DND-41 (cell line): ENCODE data around the gene BCL7B.
"Not testable (repeated sequence)": the region's sequence is repeated elsewhere in the genome, so short reads cannot be mapped to it uniquely, and the experiment has no call there.

Experiments used
- ATAC-seq: fragments of 200-7000 bp; cut with Tn5 transposase; 3 replicates; pipeline ENCODE4 v1.9.1; 2021; ENCODE audit warnings: low read depth; ENCODE audit not compliant: insufficient read depth
- DNase-seq: peaks from one replicate; pipeline ENCODE4 v3.0.0-alpha.2; 2020
- H2AFZ ChIP-seq: 2 replicates; pipeline ENCODE4 v1.6.0; 2012; ENCODE audit warnings: low read depth, low read length
- H3K27ac ChIP-seq: 2 replicates; pipeline ENCODE4 v1.5.1; 2012; ENCODE audit warnings: low read length, inconsistent platforms
- H3K27me3 ChIP-seq: fragments of 200-600 bp; sonication (generic); 2 replicates; pipeline ENCODE4 v1.6.0; 2012; ENCODE audit warnings: low read length, mild to moderate bottlenecking, inconsistent platforms; ENCODE audit not compliant: insufficient read depth, poor library complexity
- H3K36me3 ChIP-seq: 2 replicates; pipeline ENCODE4 v1.5.1; 2012; ENCODE audit warnings: low read length, inconsistent platforms; ENCODE audit not compliant: insufficient read depth
- H3K4me1 ChIP-seq: 2 replicates; pipeline ENCODE4 v1.5.1; 2012; ENCODE audit warnings: mild to moderate bottlenecking, low read length; ENCODE audit not compliant: insufficient read depth
- H3K4me2 ChIP-seq: 2 replicates; pipeline ENCODE4 v1.6.0; 2012; ENCODE audit warnings: mild to moderate bottlenecking, moderate library complexity, low read length, inconsistent platforms; ENCODE audit not compliant: insufficient read depth
- H3K4me3 ChIP-seq, 2 experiments: fragments of 200-600 bp in 1 of 2; shearing (Covaris generic) in 1 of 2; 2 replicates each; pipeline ENCODE4 v1.5.1; 2012 to 2016; ENCODE audit warnings: inconsistent platforms in 2 of 2, low read length in 2 of 2, mild to moderate bottlenecking in 2 of 2, low read depth in 1 of 2, moderate library complexity in 1 of 2
- H3K79me2 ChIP-seq: 2 replicates; pipeline ENCODE4 v1.6.0; 2012; ENCODE audit warnings: low read length, inconsistent platforms; ENCODE audit not compliant: insufficient read depth
- H3K9ac ChIP-seq: 2 replicates; pipeline ENCODE4 v1.6.0; 2012; ENCODE audit warnings: low read depth, mild to moderate bottlenecking, inconsistent platforms, low read length, moderate library complexity
- H3K9me3 ChIP-seq: 2 replicates; pipeline ENCODE4 v1.5.1; 2012; ENCODE audit warnings: low read length, moderate library complexity, mild to moderate bottlenecking, inconsistent platforms; ENCODE audit not compliant: insufficient read depth, severe bottlenecking
- H4K20me1 ChIP-seq: 2 replicates; pipeline ENCODE4 v1.6.0; 2012; ENCODE audit warnings: low read length; ENCODE audit not compliant: insufficient read depth
- CTCF ChIP-seq: IDR thresholded peaks from 2 replicates; pipeline ENCODE4 v1.5.1; 2012; ENCODE audit warnings: borderline replicate concordance, low read length, moderate library complexity, mild to moderate bottlenecking; ENCODE audit not compliant: poor library complexity, severe bottlenecking; ENCODE audit errors: extremely low read depth
- EZH2 ChIP-seq: IDR thresholded peaks from 3 replicates; pipeline ENCODE4 v1.6.1; 2012; ENCODE audit warnings: borderline replicate concordance, low read depth, mild to moderate bottlenecking, moderate library complexity, low read length, inconsistent platforms; ENCODE audit not compliant: severe bottlenecking

Gene BCL7B

DNA sequence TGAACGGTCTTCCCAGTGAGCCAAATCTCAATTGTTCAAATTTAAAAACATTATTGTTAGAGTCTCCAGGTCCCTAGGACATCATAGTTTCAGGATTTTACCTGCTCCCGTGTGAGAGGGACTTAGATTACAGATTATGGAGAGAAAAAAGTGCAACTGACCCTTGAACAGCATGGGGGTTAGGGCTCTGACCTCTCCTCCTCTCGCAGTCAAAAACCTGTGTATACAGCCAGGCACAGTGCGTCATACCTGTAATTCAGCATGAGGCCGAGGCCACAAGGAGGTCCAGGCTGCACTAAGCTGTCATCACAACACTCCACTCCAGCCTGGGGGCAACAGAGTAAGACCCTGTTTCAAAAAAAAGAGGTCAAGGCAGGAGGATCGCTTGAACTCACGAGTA lies 60.9 kb downstream of the BCL7B start:
- no peaks in the 10 kb centered on the region for H3K27me3 ChIP-seq
- H4K20me1 ChIP-seq = peaks cover 64% of the 10 kb centered on the region
- H3K27ac ChIP-seq = no peak overlapping the region
- peaks cover 92% of the 10 kb centered on the region for H3K79me2 ChIP-seq
- no peak overlapping the region for H3K4me2 ChIP-seq
- TF ChIP-seq EZH2 (no peak), CTCF (no peak)
- H3K9me3 ChIP-seq = no peaks in the 10 kb centered on the region
- H3K4me1 ChIP-seq = no peaks in the 10 kb centered on the region
- H3K4me3 ChIP-seq = no peak overlapping the region
- ATAC-seq = no peak
- H2AFZ ChIP-seq = no peak overlapping the region
- peaks cover 98% of the 10 kb centered on the region for H3K36me3 ChIP-seq
- no peak for DNase-seq
- H3K9ac ChIP-seq = no peak overlapping the region

DNA sequence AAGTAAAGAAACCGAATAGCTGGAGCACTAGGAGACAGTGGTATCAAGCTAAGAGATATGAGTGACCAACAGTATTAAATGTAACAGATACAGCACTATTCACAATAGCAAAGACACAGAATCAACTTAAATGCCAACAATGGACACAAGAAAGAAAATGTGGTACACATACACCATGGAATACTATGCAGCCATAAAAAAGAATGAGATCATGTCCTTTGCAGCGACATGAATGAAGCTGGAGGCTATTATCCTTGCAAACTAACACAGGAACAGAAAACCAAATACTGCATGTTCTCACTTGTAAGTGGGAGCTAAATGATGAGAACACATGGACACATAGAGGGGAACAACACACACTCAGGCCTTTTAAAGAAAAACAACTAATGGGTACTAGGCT lies 62.0 kb downstream of the BCL7B start:
- not testable (repeated sequence) for H3K9me3 ChIP-seq, H2AFZ ChIP-seq, DNase-seq, ATAC-seq, H3K4me2 ChIP-seq, H3K4me1 ChIP-seq, H3K27ac ChIP-seq, H3K9ac ChIP-seq, H3K4me3 ChIP-seq, H3K27me3 ChIP-seq
- Histone ChIP-seq H3K79me2 (peaks cover 94% of the 10 kb centered on the region), H4K20me1 (peaks cover 62% of the 10 kb centered on the region), H3K36me3 (peaks cover 97% of the 10 kb centered on the region)

DNA sequence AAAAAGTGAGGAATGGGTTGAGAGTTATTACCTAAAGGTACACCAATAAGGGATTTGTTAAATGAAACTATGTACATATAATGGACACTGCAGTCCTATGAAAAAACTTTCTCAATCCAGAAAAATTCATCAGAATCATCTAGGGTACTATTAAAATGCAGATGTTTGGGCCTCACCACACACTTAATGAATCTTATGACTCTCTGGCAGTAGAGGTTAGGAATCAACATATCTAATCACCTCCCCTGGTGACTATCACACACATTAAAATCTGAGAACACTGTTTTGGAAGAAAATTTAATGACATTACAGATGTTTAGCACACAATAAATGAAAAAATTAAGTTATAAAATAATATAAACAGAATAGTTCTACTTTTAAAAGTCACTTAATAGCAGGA lies 67.5 kb downstream of the BCL7B start:
- Histone ChIP-seq H3K79me2 (peaks cover 89% of the 10 kb centered on the region), H3K36me3 (peaks cover 96% of the 10 kb centered on the region)
- no peak for ATAC-seq

DNA sequence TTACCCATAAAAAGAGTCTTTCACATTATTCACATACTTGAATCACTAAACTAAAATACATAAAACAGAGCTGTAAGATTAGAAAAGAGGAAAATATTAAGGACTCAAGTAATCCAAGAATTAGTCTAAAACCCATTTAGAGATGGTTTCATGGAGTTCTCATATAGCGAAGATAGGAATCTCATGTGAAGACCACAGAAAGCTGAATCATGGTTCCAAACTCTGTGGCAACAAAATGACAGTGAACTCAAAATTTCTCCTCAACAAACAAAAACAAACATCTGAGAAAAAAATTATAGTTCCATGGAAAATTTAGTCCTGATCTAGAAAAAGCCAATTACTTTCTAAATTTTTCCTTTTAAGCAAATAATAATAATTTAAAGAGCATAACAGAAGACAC lies 70.0 kb downstream of the BCL7B start:
- Histone ChIP-seq H3K9me3 (no peaks in the 10 kb centered on the region), H3K27me3 (no peaks in the 10 kb centered on the region), H3K4me1 (no peaks in the 10 kb centered on the region), H3K4me2 (no peak overlapping the region), H3K27ac (no peak overlapping the region), H4K20me1 (peaks cover 39% of the 10 kb centered on the region), H3K4me3 (no peak overlapping the region), H2AFZ (no peak overlapping the region), H3K79me2 (peaks cover 91% of the 10 kb centered on the region), H3K36me3 (peaks cover 96% of the 10 kb centered on the region), H3K9ac (no peak overlapping the region)
- DNase-seq (no peak), ATAC-seq (no peak)
- no peak for TF ChIP-seq EZH2
- no peak for TF ChIP-seq CTCF

More for the DNA sequence above, 67.5 kb downstream of the BCL7B start:
- Histone ChIP-seq H3K9ac (no peak overlapping the region), H3K4me2 (no peak overlapping the region), H3K9me3 (no peaks in the 10 kb centered on the region), H4K20me1 (peaks cover 36% of the 10 kb centered on the region), H3K4me1 (no peaks in the 10 kb centered on the region), H2AFZ (no peak overlapping the region), H3K4me3 (no peak overlapping the region), H3K27ac (no peak overlapping the region), H3K27me3 (no peaks in the 10 kb centered on the region)
- no peak for TF ChIP-seq CTCF
- no peak for TF ChIP-seq EZH2
- no peak for DNase-seq
